HepG2 (cell line): ENCODE measurements around the gene ITGB3. TPM values are rescaled to one million over a fixed set of nuclear protein-coding genes. Genes with fewer than 3 reads are reported as not detected.

Experiments
- ATAC-seq: fragments of 200-7000 bp; cut with Tn5 transposase; 3 replicates; pipeline ENCODE4 v1.9.1; 2020; ENCODE audit warnings: mild to moderate bottlenecking, moderate library complexity
- BruUV-seq: library from RNA; stranded (reverse); fragments of 400-500 nt; replicated peaks from 2 replicates; lab custom pipeline; 2021; lab: Mats Ljungman, UMichigan
- CTCF ChIA-PET: fragments of 300-600 bp; formaldehyde crosslinking; extraction: SDS; loops from one replicate; lab custom pipeline; 2021; ENCODE audit warnings: low total read pairs, inconsistent platforms, low intra/inter-chr PET ratio; lab: Yijun Ruan, JAX
- POLR2A ChIA-PET: fragments of 350-600 bp; sonication (Branson Sonifier 250); formaldehyde crosslinking; loops from one replicate; lab custom pipeline; 2020; ENCODE audit warnings: antibody characterized with exemption, inconsistent platforms; lab: Yijun Ruan, JAX
- DNase-seq: peaks from one replicate; pipeline ENCODE4 v3.0.0-alpha.2; 2015; ENCODE audit warnings: low spot score
- FAIRE-seq: peaks from 3 replicates; lab custom pipeline; 2011; peaks lifted over from hg19 to GRCh38; lab: Jason Lieb, UNC
- H2AFZ ChIP-seq: one replicate; pipeline ENCODE4 v1.6.1; 2011; ENCODE audit warnings: low read length, inconsistent platforms
- H3K27ac ChIP-seq: fragments of 300-600 bp; 3 replicates; pipeline ENCODE4 v1.8.0; 2011; ENCODE audit warnings: mixed run types, mild to moderate bottlenecking, mixed read lengths, low read length, inconsistent platforms; ENCODE audit not compliant: insufficient read depth; ENCODE audit errors: extremely low read length
- H3K27me3 ChIP-seq, 2 experiments: fragments of 200-600 bp in 1 of 2; 2 replicates in 1 of 2; 3 replicates in 1 of 2; pipeline versions ENCODE4 v1.6.0 to v1.8.0; 2011; ENCODE audit warnings: low read length in 2 of 2, mild to moderate bottlenecking in 2 of 2, moderate library complexity in 2 of 2, inconsistent platforms in 1 of 2; ENCODE audit not compliant: insufficient read depth in 2 of 2, control insufficient read depth in 1 of 2
- H3K36me3 ChIP-seq, 2 experiments: fragments of 200-600 bp in 1 of 2; replicated peaks in 1 of 2; 2 replicates in 1 of 2; 3 replicates in 1 of 2; pipeline versions ENCODE4 v1.5.1 to v1.8.0; 2011; ENCODE audit warnings: low read length in 2 of 2, inconsistent platforms in 1 of 2; ENCODE audit not compliant: insufficient read depth in 2 of 2, control insufficient read depth in 1 of 2
- H3K4me1 ChIP-seq: 2 replicates; pipeline ENCODE4 v1.5.1; 2012; ENCODE audit warnings: low read length, inconsistent platforms; ENCODE audit not compliant: insufficient read depth
- H3K4me2 ChIP-seq: 2 replicates; pipeline ENCODE4 v1.6.0; 2011; ENCODE audit warnings: low read depth, low read length, inconsistent platforms
- H3K4me3 ChIP-seq, 3 experiments: fragments of 200-600 bp in 1 of 3; sonication (generic), shearing (Covaris generic) in 1 of 3; replicated peaks in 1 of 3; 2 replicates each; pipeline ENCODE4 v1.5.1; 2011 to 2016; ENCODE audit warnings: low read length in 3 of 3, inconsistent platforms in 2 of 3, low read depth in 2 of 3, mild to moderate bottlenecking in 2 of 3, control low read depth in 1 of 3, mixed read lengths in 1 of 3; ENCODE audit not compliant: insufficient read depth in 1 of 3
- H3K79me2 ChIP-seq: one replicate; pipeline ENCODE4 v1.6.1; 2011; ENCODE audit warnings: low read length, inconsistent platforms; ENCODE audit not compliant: insufficient read depth
- H3K9ac ChIP-seq: 2 replicates; pipeline ENCODE4 v1.6.0; 2011; ENCODE audit warnings: mild to moderate bottlenecking, low read depth, low read length, inconsistent platforms; ENCODE audit not compliant: insufficient read depth
- H3K9me3 ChIP-seq: 2 replicates; pipeline ENCODE4 v1.5.1; 2012; ENCODE audit warnings: mild to moderate bottlenecking, low read length
- H4K20me1 ChIP-seq: 2 replicates; pipeline ENCODE4 v1.6.0; 2011; ENCODE audit warnings: inconsistent platforms, mild to moderate bottlenecking, low read length, moderate library complexity; ENCODE audit not compliant: insufficient read depth
- EP300 ChIP-seq, 3 experiments: sonication (generic) in 1 of 3; formaldehyde crosslinking in 1 of 3; IDR thresholded peaks; 2 replicates each; pipeline versions ENCODE4 v1.5.1 to v1.6.1; 2011 to 2020; ENCODE audit warnings: low read depth in 2 of 3, low read length in 2 of 3, borderline replicate concordance in 1 of 3, improper control_type of control experiment in 1 of 3, mild to moderate bottlenecking in 1 of 3, missing genetic modification reagents in 1 of 3, moderate library complexity in 1 of 3
- FOSL2 ChIP-seq: sonication (generic); formaldehyde crosslinking; IDR thresholded peaks from 2 replicates; pipeline ENCODE4 v1.4.0; 2020; ENCODE audit warnings: missing genetic modification reagents
- GFI1 ChIP-seq: sonication (generic); formaldehyde crosslinking; IDR thresholded peaks from 2 replicates; pipeline ENCODE4 v1.5.0; 2020; ENCODE audit warnings: missing genetic modification reagents, mild to moderate bottlenecking, borderline replicate concordance
- ISL2 ChIP-seq: sonication (generic); formaldehyde crosslinking; IDR thresholded peaks from 2 replicates; pipeline ENCODE4 v1.5.0; 2020; ENCODE audit warnings: missing genetic modification reagents
- MAFK ChIP-seq, 2 experiments: IDR thresholded peaks in 1 of 2; conservative IDR thresholded peaks in 1 of 2; 2 replicates each; pipeline ENCODE4 v1.6.1; 2011; ENCODE audit warnings: improper control_type of control experiment in 2 of 2, low read length in 2 of 2
- MLLT10 ChIP-seq: sonication (generic); formaldehyde crosslinking; IDR thresholded peaks from 2 replicates; pipeline ENCODE4 v1.4.0; 2020; ENCODE audit warnings: missing genetic modification reagents
- MXI1 ChIP-seq: IDR thresholded peaks from 3 replicates; pipeline ENCODE4 v1.6.1; 2012; ENCODE audit warnings: low read depth, low read length, inconsistent platforms, borderline replicate concordance
- NONO ChIP-seq, 2 experiments: fragments of 450-650 bp in 1 of 2; sonication (generic) in 1 of 2; formaldehyde crosslinking in 1 of 2; IDR thresholded peaks in 1 of 2; conservative IDR thresholded peaks in 1 of 2; 2 replicates each; pipeline versions ENCODE4 v1.6.1 to v1.8.0; 2017 to 2022; ENCODE audit warnings: mild to moderate bottlenecking in 1 of 2, missing genetic modification reagents in 1 of 2, moderate library complexity in 1 of 2
- PPARG ChIP-seq: conservative IDR thresholded peaks from 2 replicates; pipeline ENCODE4 v1.6.1; 2016; ENCODE audit warnings: missing biosample characterization, missing genetic modification reagents
- RARA ChIP-seq: IDR thresholded peaks from 2 replicates; pipeline ENCODE4 v1.6.1; 2016; ENCODE audit warnings: missing genetic modification reagents, missing compliant biosample characterization
- TEAD3 ChIP-seq: optimal IDR thresholded peaks from 2 replicates; pipeline ENCODE3; 2016; ENCODE audit warnings: borderline replicate concordance
- ZFP36L1 ChIP-seq: sonication (generic); formaldehyde crosslinking; IDR thresholded peaks from 2 replicates; pipeline ENCODE4 v1.8.0; 2022; ENCODE audit warnings: mild to moderate bottlenecking, missing genetic modification reagents, moderate library complexity
- ZKSCAN1 ChIP-seq: fragments of 150-350 bp; IDR thresholded peaks from 2 replicates; pipeline ENCODE4 v1.6.1; 2014; ENCODE audit warnings: low read length
- ZNF614 ChIP-seq: IDR thresholded peaks from 2 replicates; pipeline ENCODE4 v1.6.1; 2018; ENCODE audit warnings: missing biosample characterization, missing genetic modification reagents, inconsistent platforms, borderline replicate concordance
- ZNF644 ChIP-seq: IDR thresholded peaks from 2 replicates; pipeline ENCODE4 v1.6.1; 2016; ENCODE audit warnings: low read depth
- ZNF788 ChIP-seq: sonication (generic); formaldehyde crosslinking; IDR thresholded peaks from 2 replicates; pipeline ENCODE4 v1.5.0; 2020; ENCODE audit warnings: mild to moderate bottlenecking, missing genetic modification reagents, borderline replicate concordance
- WGBS: methylation state at CpG from one replicate; pipeline ENCODE4 v1.1.6; 2017; ENCODE audit warnings: low lambda C conversion rate; 5-methylcytosine and 5-hydroxymethylcytosine counted together
- in situ Hi-C: cut with HindIII; loops from 2 replicates; pipeline ENCODE4 v1.10.0; 2017; ENCODE audit warnings: low pct_unique_long_range_greater_than_20kb; ENCODE audit not compliant: extremely low pct_ligation_motif_present
- intact Hi-C: fragments of 100-400 bp; cut with micrococcal nuclease; formaldehyde crosslinking; loops from one replicate; pipeline ENCODE4 v1.10.0; 2022; ENCODE audit not compliant: unreplicated experiment
- polyA plus RNA-seq, 8 experiments: library from polyadenylated mRNA; depleted of rRNA in 3 of 8; stranded (reverse) in 7 of 8; unstranded in 1 of 8; fragments of >200 nt; fragmentation: Illumina TruSeq in 4 of 8; extraction: Trizol in 4 of 8; gene quantifications; 2 replicates each; pipeline versions ENCODE4 v1.2.1 to v1.2.3, GENCODE V29; 2011 to 2016; ENCODE audit warnings: low read depth in 4 of 8, missing spikeins in 1 of 8, mixed read lengths in 1 of 8; ENCODE audit not compliant: insufficient read depth in 1 of 8
- total RNA-seq, 5 experiments: library from RNA; depleted of rRNA; stranded (reverse); fragments of >200 nt; fragmentation: Illumina TruSeq; extraction: Trizol; gene quantifications; 2 replicates each; pipeline ENCODE4 v1.2.3, GENCODE V29; 2016; ENCODE audit warnings: low read depth in 1 of 5
- TF ChIP-seq, protein P1 (sequence below): sonication (generic); IDR thresholded peaks from 2 replicates; pipeline ENCODE4 v1.6.1; 2016; ENCODE audit warnings: low read depth, borderline replicate concordance
- TF ChIP-seq, protein P2 (sequence below): sonication (generic); formaldehyde crosslinking; IDR thresholded peaks from 2 replicates; pipeline ENCODE4 v1.5.0; 2020; ENCODE audit warnings: missing genetic modification reagents, mild to moderate bottlenecking, borderline replicate concordance
- TF ChIP-seq, protein P3 (sequence below): IDR thresholded peaks from 2 replicates; pipeline ENCODE4 v1.6.1; 2012; ENCODE audit warnings: low read depth, low read length, improper control_type of control experiment
- TF ChIP-seq, protein P4 (sequence below): sonication (generic); formaldehyde crosslinking; IDR thresholded peaks from 2 replicates; pipeline ENCODE4 v1.9.0; 2021; ENCODE audit warnings: missing genetic modification reagents, borderline replicate concordance

The ITGB3 gene
- total and polyA plus RNA-seq, 2 of the 13 experiments (the other 11 are each of a cell fraction or from before 2014, with no cell fraction given) = 0.09 to 0.31 TPM

DNA sequence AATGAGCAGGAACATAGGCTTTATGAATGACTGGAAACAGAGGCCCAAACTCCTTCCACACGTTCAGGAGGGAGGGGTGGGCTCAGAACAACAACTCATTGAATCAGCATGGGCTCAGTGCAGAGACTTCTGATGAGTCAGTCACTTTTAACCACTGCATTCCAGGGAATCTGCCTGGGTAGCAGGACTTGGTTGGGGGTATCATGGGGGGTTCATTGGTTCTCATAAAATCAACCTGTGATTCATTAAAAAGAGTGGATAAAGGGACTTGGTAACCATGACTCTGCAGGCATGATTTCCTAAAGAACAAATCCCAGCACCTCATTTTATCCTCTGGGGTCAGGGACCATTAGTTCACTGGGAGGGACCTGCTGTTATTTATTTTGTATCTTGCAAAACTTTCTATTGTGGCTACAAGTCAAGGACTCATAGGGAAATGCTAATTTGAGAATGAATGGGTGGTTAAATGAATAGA, 13.8 kb downstream of the ITGB3 start:
- H3K27ac ChIP-seq = no peak overlapping the region
- intact Hi-C loops = no loop called here
- DNase-seq = peak; percentile 30
- no TSS peak for BruUV-seq
- in situ Hi-C loops = no loop called here
- H2AFZ ChIP-seq = no peak overlapping the region
- H4K20me1 ChIP-seq = no peaks in the 10 kb centered on the region
- H3K4me1 ChIP-seq = peaks cover 26% of the 10 kb centered on the region
- no peaks in the 10 kb centered on the region for H3K79me2 ChIP-seq
- no peaks in the 10 kb centered on the region for H3K27me3 ChIP-seq
- ChIA-PET CTCF (no interaction called here), POLR2A (no interaction called here)
- no peak overlapping the region for H3K4me3 ChIP-seq
- 0 out of 3 replicates have a peak, but pooled peaks have one; percentile 31 for ATAC-seq
- H3K9me3 ChIP-seq = peaks cover 4% of the 10 kb centered on the region; the same call in 1 of the 2 replicates
- H3K4me2 ChIP-seq = no peak overlapping the region
- no peak overlapping the region for H3K9ac ChIP-seq
- no peaks in the 10 kb centered on the region for H3K36me3 ChIP-seq
- 0% methylated on average over 1 of the region's 1 CpG for WGBS
- no peak for FAIRE-seq
- TF ChIP-seq ZKSCAN1 (no peak), MLLT10 (no peak), RARA (CRISPR knock-in tag) (0 out of 2 replicates have a peak, but pooled peaks have one; percentile 8), MAFK (conservative IDR thresholded peaks at IDR 0.05 in 1 of 2, IDR thresholded peaks at IDR 0.05 in 1 of 2; ENCODE audit: low read length in 2 of 2) (peak in 1 of 2 experiments; percentile 35; a peak in 1 of 4 replicates), PPARG (CRISPR knock-in tag) (no peak), ZFP36L1 (CRISPR knock-in tag) (no peak), MXI1 (no peak), EP300 (IDR thresholded peaks at IDR 0.05; ENCODE audit: low read depth in 2 of 2, low read length in 2 of 2) (peak in 1 of 2 experiments; percentile 14; a peak in 1 of 4 replicates), EP300 (CRISPR knock-in tag; IDR thresholded peaks at IDR 0.05; ENCODE audit: borderline replicate concordance) (no peak), FOSL2 (CRISPR knock-in tag) (peak; percentile 45), ZNF614 (CRISPR knock-in tag) (no peak), TEAD3 (peak; percentile 22), GFI1 (CRISPR knock-in tag) (peak; percentile 52; the same call in 1 of the 2 replicates), ZNF788 (CRISPR knock-in tag) (no peak), ISL2 (CRISPR knock-in tag) (no peak), NONO (IDR thresholded peaks at IDR 0.05) (no peak), NONO (CRISPR knock-in tag; conservative IDR thresholded peaks at IDR 0.05) (no peak), ZNF644 (CRISPR knock-in tag) (no peak)
- TF ChIP-seq, protein P1, sequence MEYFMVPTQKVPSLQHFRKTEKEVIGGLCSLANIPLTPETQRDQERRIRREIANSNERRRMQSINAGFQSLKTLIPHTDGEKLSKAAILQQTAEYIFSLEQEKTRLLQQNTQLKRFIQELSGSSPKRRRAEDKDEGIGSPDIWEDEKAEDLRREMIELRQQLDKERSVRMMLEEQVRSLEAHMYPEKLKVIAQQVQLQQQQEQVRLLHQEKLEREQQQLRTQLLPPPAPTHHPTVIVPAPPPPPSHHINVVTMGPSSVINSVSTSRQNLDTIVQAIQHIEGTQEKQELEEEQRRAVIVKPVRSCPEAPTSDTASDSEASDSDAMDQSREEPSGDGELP = no peak
- TF ChIP-seq, protein P2, sequence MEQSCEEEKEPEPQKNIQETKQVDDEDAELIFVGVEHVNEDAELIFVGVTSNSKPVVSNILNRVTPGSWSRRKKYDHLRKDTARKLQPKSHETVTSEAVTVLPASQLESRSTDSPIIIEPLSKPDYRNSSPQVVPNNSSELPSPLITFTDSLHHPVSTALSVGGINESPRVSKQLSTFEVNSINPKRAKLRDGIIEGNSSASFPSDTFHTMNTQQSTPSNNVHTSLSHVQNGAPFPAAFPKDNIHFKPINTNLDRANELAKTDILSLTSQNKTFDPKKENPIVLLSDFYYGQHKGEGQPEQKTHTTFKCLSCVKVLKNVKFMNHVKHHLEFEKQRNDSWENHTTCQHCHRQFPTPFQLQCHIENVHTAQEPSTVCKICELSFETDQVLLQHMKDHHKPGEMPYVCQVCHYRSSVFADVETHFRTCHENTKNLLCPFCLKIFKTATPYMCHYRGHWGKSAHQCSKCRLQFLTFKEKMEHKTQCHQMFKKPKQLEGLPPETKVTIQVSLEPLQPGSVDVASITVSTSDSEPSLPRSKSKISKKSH = no peak
- TF ChIP-seq, protein P3, sequence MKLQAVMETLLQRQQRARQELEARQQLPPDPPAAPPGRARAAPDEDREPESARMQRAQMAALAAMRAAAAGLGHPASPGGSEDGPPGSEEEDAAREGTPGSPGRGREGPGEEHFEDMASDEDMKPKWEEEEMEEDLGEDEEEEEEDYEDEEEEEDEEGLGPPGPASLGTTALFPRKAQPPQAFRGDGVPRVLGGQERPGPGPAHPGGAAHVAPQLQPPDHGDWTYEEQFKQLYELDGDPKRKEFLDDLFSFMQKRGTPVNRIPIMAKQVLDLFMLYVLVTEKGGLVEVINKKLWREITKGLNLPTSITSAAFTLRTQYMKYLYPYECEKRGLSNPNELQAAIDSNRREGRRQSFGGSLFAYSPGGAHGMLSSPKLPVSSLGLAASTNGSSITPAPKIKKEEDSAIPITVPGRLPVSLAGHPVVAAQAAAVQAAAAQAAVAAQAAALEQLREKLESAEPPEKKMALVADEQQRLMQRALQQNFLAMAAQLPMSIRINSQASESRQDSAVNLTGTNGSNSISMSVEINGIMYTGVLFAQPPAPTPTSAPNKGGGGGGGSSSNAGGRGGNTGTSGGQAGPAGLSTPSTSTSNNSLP = peak; percentile 34; the same call in 1 of the 2 replicates
- TF ChIP-seq, protein P4, sequence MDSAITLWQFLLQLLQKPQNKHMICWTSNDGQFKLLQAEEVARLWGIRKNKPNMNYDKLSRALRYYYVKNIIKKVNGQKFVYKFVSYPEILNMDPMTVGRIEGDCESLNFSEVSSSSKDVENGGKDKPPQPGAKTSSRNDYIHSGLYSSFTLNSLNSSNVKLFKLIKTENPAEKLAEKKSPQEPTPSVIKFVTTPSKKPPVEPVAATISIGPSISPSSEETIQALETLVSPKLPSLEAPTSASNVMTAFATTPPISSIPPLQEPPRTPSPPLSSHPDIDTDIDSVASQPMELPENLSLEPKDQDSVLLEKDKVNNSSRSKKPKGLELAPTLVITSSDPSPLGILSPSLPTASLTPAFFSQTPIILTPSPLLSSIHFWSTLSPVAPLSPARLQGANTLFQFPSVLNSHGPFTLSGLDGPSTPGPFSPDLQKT = no peak
